ENCODE results near the gene STRA8.

DNA sequence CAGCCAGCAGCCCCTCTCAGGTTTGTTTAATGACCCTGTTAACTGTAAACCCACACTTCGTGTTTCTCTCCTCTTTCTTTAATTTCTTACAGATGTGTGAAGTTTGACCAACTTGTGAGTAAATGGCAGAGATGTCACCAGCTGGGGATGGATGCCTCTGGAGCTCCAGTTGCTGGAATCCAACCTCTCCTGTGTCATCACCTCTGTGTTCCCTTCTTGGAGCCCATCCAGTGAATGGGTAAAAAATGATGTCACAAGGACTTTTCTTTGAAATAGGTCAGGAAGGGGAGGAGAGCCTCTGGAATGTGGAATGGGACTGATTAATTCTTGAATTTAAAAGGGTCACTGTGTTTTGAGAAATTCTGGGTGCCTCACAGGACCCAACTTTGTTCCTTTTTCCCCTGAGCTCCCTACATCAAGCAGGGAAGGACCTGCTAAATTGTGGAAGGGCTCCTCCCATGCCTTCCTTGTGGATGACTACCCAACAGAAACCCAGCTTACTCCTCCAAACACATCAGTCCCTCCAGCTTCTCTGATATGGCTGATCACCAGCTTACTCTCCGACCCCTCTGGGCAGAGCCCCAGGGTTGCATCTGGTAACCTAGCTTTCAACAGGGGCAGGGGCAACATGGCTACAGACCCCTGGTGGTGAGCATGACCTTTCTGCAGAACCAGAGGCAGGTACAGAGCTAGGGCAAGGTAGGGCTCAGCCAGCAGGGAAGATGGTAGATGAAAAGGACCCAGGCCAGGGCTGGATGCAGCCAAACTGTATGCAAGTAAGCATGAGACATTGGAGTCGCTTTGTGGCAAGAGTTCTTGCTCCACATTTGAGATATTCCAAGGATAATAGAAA, 67.5 kb downstream of the STRA8 start:
- TF ChIP-seq, protein P1, sequence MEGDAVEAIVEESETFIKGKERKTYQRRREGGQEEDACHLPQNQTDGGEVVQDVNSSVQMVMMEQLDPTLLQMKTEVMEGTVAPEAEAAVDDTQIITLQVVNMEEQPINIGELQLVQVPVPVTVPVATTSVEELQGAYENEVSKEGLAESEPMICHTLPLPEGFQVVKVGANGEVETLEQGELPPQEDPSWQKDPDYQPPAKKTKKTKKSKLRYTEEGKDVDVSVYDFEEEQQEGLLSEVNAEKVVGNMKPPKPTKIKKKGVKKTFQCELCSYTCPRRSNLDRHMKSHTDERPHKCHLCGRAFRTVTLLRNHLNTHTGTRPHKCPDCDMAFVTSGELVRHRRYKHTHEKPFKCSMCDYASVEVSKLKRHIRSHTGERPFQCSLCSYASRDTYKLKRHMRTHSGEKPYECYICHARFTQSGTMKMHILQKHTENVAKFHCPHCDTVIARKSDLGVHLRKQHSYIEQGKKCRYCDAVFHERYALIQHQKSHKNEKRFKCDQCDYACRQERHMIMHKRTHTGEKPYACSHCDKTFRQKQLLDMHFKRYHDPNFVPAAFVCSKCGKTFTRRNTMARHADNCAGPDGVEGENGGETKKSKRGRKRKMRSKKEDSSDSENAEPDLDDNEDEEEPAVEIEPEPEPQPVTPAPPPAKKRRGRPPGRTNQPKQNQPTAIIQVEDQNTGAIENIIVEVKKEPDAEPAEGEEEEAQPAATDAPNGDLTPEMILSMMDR (IDR thresholded peaks at IDR 0.05) = no peak
- no peak for TF ChIP-seq EP300 (IDR thresholded peaks at IDR 0.05)
- TF ChIP-seq POLR2A (IDR thresholded peaks at IDR 0.05) = no peak
